Measurements from ENCODE around the gene ELP4. TPM values are rescaled to one million over a fixed set of nuclear protein-coding genes. Genes with fewer than 3 reads are reported as not detected.

The ELP4 gene
- polyA plus RNA-seq, 3 donors = 6.0 to 17.8 (median 16.4) TPM

DNA sequence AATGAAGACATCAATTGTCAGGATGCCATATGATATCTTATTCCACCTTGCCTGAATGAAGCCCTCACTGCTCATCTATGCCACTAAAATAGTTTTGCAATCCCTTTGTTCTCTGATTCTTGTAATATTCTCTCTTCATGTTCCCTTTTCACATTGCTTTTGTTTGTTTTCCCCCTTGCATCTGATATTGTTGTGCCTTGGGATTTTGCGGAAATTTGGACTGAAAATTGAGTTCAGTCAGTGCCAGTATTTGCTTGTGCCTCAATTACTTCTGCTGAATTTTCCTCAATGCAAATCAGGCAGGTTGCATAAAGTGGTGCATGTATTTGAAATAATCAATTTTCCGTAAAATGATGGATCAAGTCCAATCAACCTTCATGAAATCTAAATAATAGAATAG, 203.3 kb downstream of the ELP4 start:
- no peaks in the 10 kb centered on the region for H4K20me1 ChIP-seq (ENCODE audit: insufficient read depth, low read length)
- H3K4me3 ChIP-seq (replicated peaks in 1 of 3; ENCODE audit: low read depth in 2 of 3, low read length in 3 of 3) = no peak overlapping the region
- H3K9ac ChIP-seq (ENCODE audit: insufficient read depth, low read length, poor library complexity, severe bottlenecking) = no peak overlapping the region
- no peaks in the 10 kb centered on the region for H3K4me1 Mint-ChIP-seq
- no peaks in the 10 kb centered on the region for H3K4me1 ChIP-seq (ENCODE audit: control insufficient read depth in 1 of 2, insufficient read depth in 2 of 2, low read length in 2 of 2)
- no peak for DNase-seq
- no peaks in the 10 kb centered on the region for H3K27me3 Mint-ChIP-seq (ENCODE audit: low read depth in 3 of 3)
- TF ChIP-seq, protein P1, sequence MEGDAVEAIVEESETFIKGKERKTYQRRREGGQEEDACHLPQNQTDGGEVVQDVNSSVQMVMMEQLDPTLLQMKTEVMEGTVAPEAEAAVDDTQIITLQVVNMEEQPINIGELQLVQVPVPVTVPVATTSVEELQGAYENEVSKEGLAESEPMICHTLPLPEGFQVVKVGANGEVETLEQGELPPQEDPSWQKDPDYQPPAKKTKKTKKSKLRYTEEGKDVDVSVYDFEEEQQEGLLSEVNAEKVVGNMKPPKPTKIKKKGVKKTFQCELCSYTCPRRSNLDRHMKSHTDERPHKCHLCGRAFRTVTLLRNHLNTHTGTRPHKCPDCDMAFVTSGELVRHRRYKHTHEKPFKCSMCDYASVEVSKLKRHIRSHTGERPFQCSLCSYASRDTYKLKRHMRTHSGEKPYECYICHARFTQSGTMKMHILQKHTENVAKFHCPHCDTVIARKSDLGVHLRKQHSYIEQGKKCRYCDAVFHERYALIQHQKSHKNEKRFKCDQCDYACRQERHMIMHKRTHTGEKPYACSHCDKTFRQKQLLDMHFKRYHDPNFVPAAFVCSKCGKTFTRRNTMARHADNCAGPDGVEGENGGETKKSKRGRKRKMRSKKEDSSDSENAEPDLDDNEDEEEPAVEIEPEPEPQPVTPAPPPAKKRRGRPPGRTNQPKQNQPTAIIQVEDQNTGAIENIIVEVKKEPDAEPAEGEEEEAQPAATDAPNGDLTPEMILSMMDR (IDR thresholded peaks at IDR 0.05) = no peak
- no peak overlapping the region for H3K27ac Mint-ChIP-seq
- no peaks in the 10 kb centered on the region for H3K27me3 ChIP-seq (ENCODE audit: control insufficient read depth in 2 of 2, insufficient read depth in 2 of 2, low read length in 2 of 2)
- H3K9me3 Mint-ChIP-seq = no peaks in the 10 kb centered on the region
- H3K9me3 ChIP-seq (replicated peaks in 1 of 2; ENCODE audit: control insufficient read depth in 1 of 2, insufficient read depth in 1 of 2, low read length in 2 of 2) = no peaks in the 10 kb centered on the region
- no peak overlapping the region for H2AFZ ChIP-seq (ENCODE audit: insufficient read depth, low read depth, low read length, poor library complexity, severe bottlenecking)
- peaks cover 3 to 5% of the 10 kb centered on the region in 2 donors for H3K36me3 Mint-ChIP-seq
- intact Hi-C loops (cut with micrococcal nuclease) = no loop called here
- no peak overlapping the region for H3K27ac ChIP-seq (ENCODE audit: low read depth in 1 of 2, low read length in 2 of 2)
- H3K4me3 Mint-ChIP-seq = no peak overlapping the region
- H3K79me2 ChIP-seq (ENCODE audit: insufficient read depth, low read length) = no peaks in the 10 kb centered on the region
- no CpG with 5 or more reads among the region's 2 CpGs for WGBS (ENCODE audit: insufficient coverage)
- H3K4me2 ChIP-seq (replicated peaks; ENCODE audit: extremely low read depth, low read length, poor library complexity, severe bottlenecking) = no peak overlapping the region
- no peaks in the 10 kb centered on the region for H3K36me3 ChIP-seq (replicated peaks in 1 of 2; ENCODE audit: control insufficient read depth in 1 of 2, insufficient read depth in 2 of 2, low read length in 2 of 2)

DNA sequence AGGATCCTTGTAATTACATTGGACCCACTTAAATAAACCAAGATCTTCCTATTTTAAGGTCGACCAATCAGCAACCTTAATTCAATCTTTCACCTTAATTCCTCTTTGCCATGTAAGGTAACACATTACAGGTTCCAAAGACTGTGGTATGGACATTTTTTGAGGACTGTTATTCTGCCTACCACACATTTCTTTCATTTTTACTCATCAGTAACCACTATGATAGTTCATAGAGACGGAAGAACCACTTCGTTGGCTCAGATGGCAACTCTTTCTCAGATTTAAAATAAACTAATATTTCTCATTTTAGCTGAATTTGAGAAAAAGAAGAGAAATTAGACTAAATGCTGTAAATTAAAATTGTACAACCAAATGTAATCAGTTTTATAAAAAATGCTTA, 205.3 kb downstream of the ELP4 start:
- no peak overlapping the region for H3K27ac Mint-ChIP-seq
- H3K4me3 Mint-ChIP-seq = no peak overlapping the region
- H3K36me3 Mint-ChIP-seq = peaks cover 0 to 5% of the 10 kb centered on the region in 2 donors

More for the DNA sequence above, 205.3 kb downstream of the ELP4 start:
- Histone ChIP-seq H3K4me3 (replicated peaks in 1 of 3; ENCODE audit: low read depth in 2 of 3, low read length in 3 of 3) (no peak overlapping the region), H3K9me3 (replicated peaks in 1 of 2; ENCODE audit: control insufficient read depth in 1 of 2, insufficient read depth in 1 of 2, low read length in 2 of 2) (no peaks in the 10 kb centered on the region), H2AFZ (ENCODE audit: insufficient read depth, low read depth, low read length, poor library complexity, severe bottlenecking) (no peak overlapping the region), H3K27me3 (ENCODE audit: control insufficient read depth in 2 of 2, insufficient read depth in 2 of 2, low read length in 2 of 2) (no peaks in the 10 kb centered on the region), H3K79me2 (ENCODE audit: insufficient read depth, low read length) (no peaks in the 10 kb centered on the region), H4K20me1 (ENCODE audit: insufficient read depth, low read length) (no peaks in the 10 kb centered on the region), H3K9ac (ENCODE audit: insufficient read depth, low read length, poor library complexity, severe bottlenecking) (no peak overlapping the region), H3K27ac (ENCODE audit: low read depth in 1 of 2, low read length in 2 of 2) (no peak overlapping the region), H3K36me3 (replicated peaks in 1 of 2; ENCODE audit: control insufficient read depth in 1 of 2, insufficient read depth in 2 of 2, low read length in 2 of 2) (no peaks in the 10 kb centered on the region), H3K4me1 (ENCODE audit: control insufficient read depth in 1 of 2, insufficient read depth in 2 of 2, low read length in 2 of 2) (no peaks in the 10 kb centered on the region), H3K4me2 (replicated peaks; ENCODE audit: extremely low read depth, low read length, poor library complexity, severe bottlenecking) (no peak overlapping the region)
- no peaks in the 10 kb centered on the region for H3K4me1 Mint-ChIP-seq
- DNase-seq = no peak
- intact Hi-C loops (cut with micrococcal nuclease) = no loop called here
- no peaks in the 10 kb centered on the region for H3K27me3 Mint-ChIP-seq (ENCODE audit: low read depth in 3 of 3)
- TF ChIP-seq, protein P1 (IDR thresholded peaks at IDR 0.05) = no peak
- no CpG with 5 or more reads among the region's 3 CpGs for WGBS (ENCODE audit: insufficient coverage)
- no peaks in the 10 kb centered on the region for H3K9me3 Mint-ChIP-seq

Measured in CD14-positive monocyte (primary cell).